Caco-2 (cell line): ENCODE measurements around the gene PFN4. TPM values are rescaled to one million over a fixed set of nuclear protein-coding genes. Genes with fewer than 3 reads are reported as not detected.

Experiments used
- BruUV-seq: library from RNA; stranded (reverse); fragments of 400-500 nt; replicated peaks from 2 replicates; lab custom pipeline; 2021; lab: Mats Ljungman, UMichigan
- CTCF ChIA-PET: fragments of 300-600 bp; sonication (Branson Sonifier 250); formaldehyde crosslinking; loops from one replicate; lab custom pipeline; 2022; ENCODE audit warnings: antibody characterized with exemption; lab: Charles Lee
- POLR2A ChIA-PET: fragments of 300-600 bp; sonication (Branson Sonifier 250); formaldehyde crosslinking; loops from one replicate; lab custom pipeline; 2022; ENCODE audit warnings: antibody characterized with exemption; lab: Charles Lee
- DNase-seq, 2 experiments: peaks; one replicate each; pipeline versions ENCODE4 v3.0.0 to v3.0.0-alpha.2; 2020 to 2022
- H3K27me3 ChIP-seq: replicated peaks from 2 replicates; pipeline ENCODE4 v1.6.0; 2011; ENCODE audit warnings: low read length; ENCODE audit not compliant: control insufficient read depth, insufficient read depth
- H3K36me3 ChIP-seq: 2 replicates; pipeline ENCODE4 v1.5.1; 2011; ENCODE audit warnings: low read length; ENCODE audit not compliant: control insufficient read depth, insufficient read depth
- H3K4me1 ChIP-seq: fragments of 250-450 bp; sonication (Bioruptor Pico); 2 replicates; pipeline ENCODE4 v1.5.1; 2020; ENCODE audit warnings: mild to moderate bottlenecking
- H3K4me3 ChIP-seq: 2 replicates; pipeline ENCODE4 v1.5.1; 2011; ENCODE audit warnings: low read depth, mild to moderate bottlenecking, control low read depth, low read length
- H3K9me3 ChIP-seq: fragments of 250-450 bp; sonication (Bioruptor Pico); 2 replicates; pipeline ENCODE4 v1.5.1; 2020; ENCODE audit warnings: mild to moderate bottlenecking, moderate library complexity
- H3K27ac Mint-ChIP-seq: one replicate; pipeline ENCODE4 v1.8.0; 2022; ENCODE audit warnings: mixed read lengths; ENCODE audit not compliant: unreplicated experiment
- H3K27me3 Mint-ChIP-seq: one replicate; pipeline ENCODE4 v1.8.0; 2022; ENCODE audit warnings: mixed read lengths; ENCODE audit not compliant: insufficient read depth, unreplicated experiment
- H3K36me3 Mint-ChIP-seq: one replicate; pipeline ENCODE4 v1.8.0; 2022; ENCODE audit warnings: mild to moderate bottlenecking, mixed read lengths; ENCODE audit not compliant: insufficient read depth, unreplicated experiment
- H3K4me1 Mint-ChIP-seq: one replicate; pipeline ENCODE4 v1.8.0; 2022; ENCODE audit warnings: low read depth, mixed read lengths; ENCODE audit not compliant: unreplicated experiment
- H3K4me3 Mint-ChIP-seq: one replicate; pipeline ENCODE4 v1.8.0; 2022; ENCODE audit warnings: mild to moderate bottlenecking, moderate library complexity, mixed read lengths; ENCODE audit not compliant: unreplicated experiment
- H3K9me3 Mint-ChIP-seq: one replicate; pipeline ENCODE4 v1.8.0; 2022; ENCODE audit warnings: mixed read lengths; ENCODE audit not compliant: unreplicated experiment
- intact Hi-C: fragments of 100-400 bp; cut with micrococcal nuclease; formaldehyde crosslinking; loops from one replicate; pipeline ENCODE4 v1.10.0; 2022; ENCODE audit not compliant: unreplicated experiment
- total RNA-seq: library from RNA; stranded (reverse); gene quantifications from 2 replicates; pipeline ENCODE4 v1.2.3, GENCODE V29; 2022
- TF ChIP-seq, protein P1 (sequence below), 2 experiments: fragments of 200-600 bp in 1 of 2; IDR thresholded peaks; 1 replicate in 1 of 2; 2 replicates in 1 of 2; pipeline versions ENCODE4 v1.5.1 to v1.8.0; 2011 to 2022; ENCODE audit warnings: antibody characterized with exemption in 1 of 2, control low read depth in 1 of 2, inconsistent platforms in 1 of 2, low read depth in 1 of 2, low read length in 1 of 2, mild to moderate bottlenecking in 1 of 2, moderate library complexity in 1 of 2; ENCODE audit not compliant: insufficient read depth in 1 of 2, severe bottlenecking in 1 of 2, unreplicated experiment in 1 of 2

PFN4 gene
- total RNA-seq, 1 experiment from 2014 or later: 1.4 TPM

DNA sequence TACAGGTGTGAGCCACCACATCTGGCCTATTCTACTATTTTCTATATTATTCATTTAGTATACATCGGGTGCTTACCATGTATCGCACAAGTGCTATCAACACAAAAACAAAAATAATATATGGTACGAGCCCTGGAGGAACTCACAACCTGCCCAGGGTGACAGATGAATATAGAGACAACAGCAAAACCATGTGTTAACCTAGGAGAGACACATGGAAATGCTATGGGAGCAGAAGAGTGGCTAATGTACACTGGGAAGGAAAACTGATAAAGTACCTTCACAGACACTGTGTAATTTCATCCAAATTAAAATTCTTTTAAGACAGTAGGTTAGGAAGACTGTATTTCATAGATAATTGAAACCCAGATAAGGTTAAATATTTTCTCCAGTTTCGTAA, 50.9 kb downstream of the PFN4 start:
- H3K9me3 Mint-ChIP-seq: no peaks in the 10 kb centered on the region
- H3K36me3 ChIP-seq: peaks cover 5% of the 10 kb centered on the region
- H3K36me3 Mint-ChIP-seq: peaks cover 69% of the 10 kb centered on the region
- TF ChIP-seq, protein P1, sequence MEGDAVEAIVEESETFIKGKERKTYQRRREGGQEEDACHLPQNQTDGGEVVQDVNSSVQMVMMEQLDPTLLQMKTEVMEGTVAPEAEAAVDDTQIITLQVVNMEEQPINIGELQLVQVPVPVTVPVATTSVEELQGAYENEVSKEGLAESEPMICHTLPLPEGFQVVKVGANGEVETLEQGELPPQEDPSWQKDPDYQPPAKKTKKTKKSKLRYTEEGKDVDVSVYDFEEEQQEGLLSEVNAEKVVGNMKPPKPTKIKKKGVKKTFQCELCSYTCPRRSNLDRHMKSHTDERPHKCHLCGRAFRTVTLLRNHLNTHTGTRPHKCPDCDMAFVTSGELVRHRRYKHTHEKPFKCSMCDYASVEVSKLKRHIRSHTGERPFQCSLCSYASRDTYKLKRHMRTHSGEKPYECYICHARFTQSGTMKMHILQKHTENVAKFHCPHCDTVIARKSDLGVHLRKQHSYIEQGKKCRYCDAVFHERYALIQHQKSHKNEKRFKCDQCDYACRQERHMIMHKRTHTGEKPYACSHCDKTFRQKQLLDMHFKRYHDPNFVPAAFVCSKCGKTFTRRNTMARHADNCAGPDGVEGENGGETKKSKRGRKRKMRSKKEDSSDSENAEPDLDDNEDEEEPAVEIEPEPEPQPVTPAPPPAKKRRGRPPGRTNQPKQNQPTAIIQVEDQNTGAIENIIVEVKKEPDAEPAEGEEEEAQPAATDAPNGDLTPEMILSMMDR (IDR thresholded peaks at IDR 0.05; ENCODE audit: insufficient read depth in 1 of 2, low read depth in 1 of 2, low read length in 1 of 2, severe bottlenecking in 1 of 2, unreplicated experiment in 1 of 2): no peak
- peaks cover 5% of the 10 kb centered on the region; the same call in 1 of the 2 replicates for H3K4me1 ChIP-seq
- DNase-seq: no peak
- H3K4me3 Mint-ChIP-seq: no peak overlapping the region
- CTCF ChIA-PET: no interaction called here
- intact Hi-C loops: no loop called here
- POLR2A ChIA-PET: interaction anchor here (0.5 kb wide), 1 partner anchor 969 kb away, joined by 16 read pairs; no protein-coding TSS in a partner anchor
- no peak overlapping the region for H3K27ac Mint-ChIP-seq
- H3K9me3 ChIP-seq: no peaks in the 10 kb centered on the region
- peaks cover 13% of the 10 kb centered on the region for H3K4me1 Mint-ChIP-seq
- no TSS peak for BruUV-seq
- H3K27me3 Mint-ChIP-seq: no peaks in the 10 kb centered on the region
- no peaks in the 10 kb centered on the region for H3K27me3 ChIP-seq
- no peak overlapping the region for H3K4me3 ChIP-seq

DNA sequence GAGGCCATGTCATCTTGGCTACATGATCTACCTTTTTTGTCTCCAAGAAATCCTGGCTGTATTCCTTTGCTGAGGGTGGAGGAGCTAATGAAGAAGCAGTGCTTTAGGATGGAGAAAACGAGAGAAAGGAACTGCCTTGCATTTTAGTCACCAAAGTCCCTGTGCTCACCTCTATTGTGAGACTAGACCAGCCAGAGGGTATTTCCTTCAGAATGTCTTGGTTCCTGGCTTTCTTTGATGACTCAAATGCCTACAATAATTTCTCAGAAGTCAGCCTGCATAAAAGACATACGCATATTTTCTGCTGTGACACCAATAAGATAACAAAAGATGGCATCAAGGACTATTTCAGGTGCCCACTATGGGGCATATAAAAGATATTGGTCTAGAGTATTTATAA, 57.8 kb downstream of the PFN4 start:
- no peaks in the 10 kb centered on the region for H3K9me3 Mint-ChIP-seq
- H3K27me3 ChIP-seq: no peaks in the 10 kb centered on the region
- TF ChIP-seq, protein P1 (IDR thresholded peaks at IDR 0.05; ENCODE audit: insufficient read depth in 1 of 2, low read depth in 1 of 2, low read length in 1 of 2, severe bottlenecking in 1 of 2, unreplicated experiment in 1 of 2): no peak
- peaks cover 4% of the 10 kb centered on the region for H3K36me3 ChIP-seq
- no peak overlapping the region for H3K27ac Mint-ChIP-seq
- H3K9me3 ChIP-seq: no peaks in the 10 kb centered on the region
- no peaks in the 10 kb centered on the region for H3K4me1 Mint-ChIP-seq
- no peaks in the 10 kb centered on the region for H3K27me3 Mint-ChIP-seq
- no peak overlapping the region for H3K4me3 Mint-ChIP-seq
- no peak overlapping the region for H3K4me3 ChIP-seq
- no peak for DNase-seq
- POLR2A ChIA-PET: no interaction called here
- CTCF ChIA-PET: no interaction called here
- no peaks in the 10 kb centered on the region for H3K4me1 ChIP-seq
- H3K36me3 Mint-ChIP-seq: peaks cover 43% of the 10 kb centered on the region
- intact Hi-C loops: no loop called here
- BruUV-seq: no TSS peak

Other genes with a start within 250 kb of the PFN4 start
- gene ATAD2B, start 196.2 kb downstream of the PFN4 start, total RNA-seq: 28.9 and 32.1 TPM in 2 replicates
- gene UBXN2A, start 182.9 kb downstream of the PFN4 start, total RNA-seq: 21.6 and 22.0 TPM in 2 replicates
- gene MFSD2B, start 113.2 kb downstream of the PFN4 start, total RNA-seq: 0.44 and 0.48 TPM in 2 replicates
- gene WDCP, start 75.9 kb downstream of the PFN4 start, total RNA-seq: 10.4 and 13.0 TPM in 2 replicates
- gene FKBP1B, start 73.6 kb downstream of the PFN4 start, total RNA-seq: 3.2 and 3.7 TPM in 2 replicates
- 183 and 184 TPM in 2 replicates for gene SF3B6, start 47.0 kb downstream of the PFN4 start, total RNA-seq
- gene TP53I3, start 38.5 kb downstream of the PFN4 start, total RNA-seq: 24.8 and 28.1 TPM in 2 replicates
- 6.7 and 7.9 TPM in 2 replicates for gene FAM228B, start 135 bp upstream of the PFN4 start, total RNA-seq
- not detected in 2 replicates for gene FAM228A, start 51.7 kb upstream of the PFN4 start, total RNA-seq
- gene ITSN2, start 237.2 kb upstream of the PFN4 start, total RNA-seq: 42.8 and 49.4 TPM in 2 replicates